Measurements from ENCODE around the gene GPM6B. TPM values are rescaled to one million over a fixed set of nuclear protein-coding genes. Genes with fewer than 3 reads are reported as not detected.
"Not testable (repeated sequence)": the region's sequence is repeated elsewhere in the genome, so short reads cannot be mapped to it uniquely, and the experiment has no call there.

The GPM6B gene
- total and polyA plus RNA-seq, 4 donors = 317 to 757 (median 477) TPM

DNA sequence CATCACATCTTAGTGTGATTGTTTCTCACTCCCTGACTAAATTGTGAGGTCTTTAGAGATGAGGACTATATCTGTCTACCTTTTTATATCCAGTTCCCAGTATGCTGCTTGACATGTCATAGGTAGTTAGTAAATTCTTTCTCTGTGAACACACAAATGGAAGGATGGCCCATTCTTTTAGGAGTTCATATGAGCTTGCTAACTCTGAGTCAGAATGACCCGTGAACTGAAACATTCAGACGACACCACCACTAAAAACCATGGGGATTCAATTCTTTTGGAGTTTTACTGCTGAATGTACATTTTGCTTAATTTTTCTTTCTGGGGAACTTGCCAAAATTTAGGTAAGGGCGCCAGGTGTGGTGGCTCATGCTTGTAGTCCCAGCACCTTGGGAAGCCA is 68.4 kb downstream of the GPM6B start:
- H3K27me3 ChIP-seq (ENCODE audit: control insufficient read depth, insufficient read depth, low read length) = peaks cover 4% of the 10 kb centered on the region
- no peak overlapping the region for H3K4me3 ChIP-seq (ENCODE audit: low read depth, low read length)
- 100% methylated on average over 1 of the region's 3 CpGs for WGBS (ENCODE audit: insufficient coverage)
- peaks cover 8% of the 10 kb centered on the region for H3K36me3 ChIP-seq (ENCODE audit: control insufficient read depth, insufficient read depth, low read length)
- no peaks in the 10 kb centered on the region for H3K9me3 ChIP-seq (ENCODE audit: control insufficient read depth, insufficient read depth, low read length)
- no peak for DNase-seq (ENCODE audit: low read depth in 4 of 6, low spot score in 6 of 6)
- no peaks in the 10 kb centered on the region for H3K4me1 ChIP-seq (ENCODE audit: control insufficient read depth, insufficient read depth, low read length)
- H3K27ac ChIP-seq (ENCODE audit: low read depth, low read length) = no peak overlapping the region

DNA sequence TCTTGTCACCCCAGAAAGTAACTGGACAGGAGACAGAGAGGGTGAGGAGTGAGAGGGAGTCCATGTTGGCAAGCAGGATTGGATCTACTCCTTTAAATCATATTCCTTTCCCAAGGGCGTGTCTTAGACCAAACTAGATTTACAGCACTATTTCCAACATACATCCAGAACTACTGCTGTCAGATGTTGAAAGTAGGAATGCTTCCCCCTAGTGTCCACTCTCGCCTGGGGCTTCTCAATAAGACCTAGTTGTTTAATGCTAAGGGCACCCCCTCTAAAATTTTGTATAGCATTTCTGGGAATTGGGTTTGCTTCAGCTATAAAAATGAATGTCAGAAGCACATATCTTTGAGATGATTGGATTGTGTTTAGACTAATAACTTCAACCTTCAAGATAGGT is 69.1 kb downstream of the GPM6B start:
- H3K27ac ChIP-seq (ENCODE audit: low read depth, low read length) = no peak overlapping the region
- 100% methylated on average over 1 of the region's 2 CpGs for WGBS (ENCODE audit: insufficient coverage)
- peak in 1 of 6 donors; percentile 27 for DNase-seq (ENCODE audit: low read depth in 4 of 6, low spot score in 6 of 6)
- no peaks in the 10 kb centered on the region for H3K4me1 ChIP-seq (ENCODE audit: control insufficient read depth, insufficient read depth, low read length)
- no peaks in the 10 kb centered on the region for H3K9me3 ChIP-seq (ENCODE audit: control insufficient read depth, insufficient read depth, low read length)
- no peak overlapping the region for H3K4me3 ChIP-seq (ENCODE audit: low read depth, low read length)
- peaks cover 4% of the 10 kb centered on the region for H3K27me3 ChIP-seq (ENCODE audit: control insufficient read depth, insufficient read depth, low read length)
- H3K36me3 ChIP-seq (ENCODE audit: control insufficient read depth, insufficient read depth, low read length) = peaks cover 8% of the 10 kb centered on the region

DNA sequence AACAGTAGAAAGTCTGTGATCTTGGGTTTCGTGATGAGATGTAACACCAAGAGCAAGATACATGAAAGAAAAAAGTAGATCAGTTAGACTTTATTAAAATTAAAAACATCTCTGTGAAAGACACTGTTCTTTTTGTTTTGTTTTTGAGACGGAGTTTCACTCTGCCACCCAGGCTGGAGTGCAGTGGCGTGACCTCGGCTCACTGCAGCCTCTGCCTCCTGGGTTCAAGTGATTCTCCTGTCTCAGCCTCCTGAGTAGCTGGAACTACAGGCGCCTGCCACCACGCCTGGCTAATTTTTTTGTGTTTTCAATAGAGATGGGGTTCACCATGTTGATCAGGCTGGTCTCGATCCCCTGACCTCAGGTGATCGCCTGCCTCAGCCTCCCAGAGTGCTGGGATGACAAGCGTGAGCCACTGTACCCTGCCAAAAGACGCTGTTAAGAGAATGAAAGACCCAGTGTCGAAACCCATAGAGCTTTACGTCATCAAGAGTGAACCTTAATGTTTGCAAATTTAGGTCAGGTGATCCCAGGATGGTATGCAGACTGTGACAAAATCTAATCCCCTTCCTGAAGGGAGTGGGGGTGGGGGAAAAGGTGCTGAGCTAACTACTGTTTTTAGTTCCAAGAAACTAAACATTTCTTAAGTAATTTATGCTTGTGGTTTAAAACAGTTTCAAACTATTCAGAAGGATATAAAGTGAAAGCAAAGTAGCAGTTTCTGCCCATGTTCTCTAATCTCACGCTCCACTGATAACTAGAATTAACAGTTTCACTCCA is 74.3 kb downstream of the GPM6B start:
- H3K27ac ChIP-seq (ENCODE audit: low read depth, low read length) = no peak overlapping the region
- no peak for DNase-seq (ENCODE audit: low read depth in 4 of 6, low spot score in 6 of 6)
- peaks cover 2% of the 10 kb centered on the region for H3K27me3 ChIP-seq (ENCODE audit: control insufficient read depth, insufficient read depth, low read length)
- H3K4me3 ChIP-seq (ENCODE audit: low read depth, low read length) = no peak overlapping the region
- H3K4me1 ChIP-seq (ENCODE audit: control insufficient read depth, insufficient read depth, low read length) = no peaks in the 10 kb centered on the region
- peaks cover 10% of the 10 kb centered on the region for H3K36me3 ChIP-seq (ENCODE audit: control insufficient read depth, insufficient read depth, low read length)
- WGBS (ENCODE audit: insufficient coverage) = 83% methylated on average over 11 of the region's 13 CpGs
- H3K9me3 ChIP-seq (ENCODE audit: control insufficient read depth, insufficient read depth, low read length) = no peaks in the 10 kb centered on the region

DNA sequence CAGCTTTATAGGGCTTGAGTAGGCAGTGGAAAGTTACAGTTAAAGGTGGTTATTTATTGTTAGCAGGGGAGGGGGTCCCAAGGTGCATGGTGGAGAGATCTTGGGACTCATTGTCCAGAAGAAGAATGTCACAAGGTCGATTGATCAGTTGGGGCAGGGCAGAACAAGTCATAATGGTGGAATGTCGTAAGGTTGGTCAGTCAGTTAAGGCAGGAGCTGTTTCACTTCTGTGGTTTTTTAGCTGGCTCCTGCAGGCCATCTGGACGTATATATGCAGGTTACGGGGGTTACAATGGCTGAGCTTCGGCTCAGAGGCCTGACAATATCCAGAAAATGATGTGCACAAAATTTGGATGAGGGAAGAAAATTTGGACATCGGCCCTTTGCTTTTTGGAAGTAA is 75.2 kb downstream of the GPM6B start:
- peaks cover 8% of the 10 kb centered on the region for H3K36me3 ChIP-seq (ENCODE audit: control insufficient read depth, insufficient read depth, low read length)
- H3K27ac ChIP-seq (ENCODE audit: low read depth, low read length) = no peak overlapping the region
- no peak for DNase-seq (ENCODE audit: low read depth in 4 of 6, low spot score in 6 of 6)
- WGBS (ENCODE audit: insufficient coverage) = 80% methylated on average over 5 of the region's 6 CpGs
- H3K4me3 ChIP-seq (ENCODE audit: low read depth, low read length) = no peak overlapping the region
- no peaks in the 10 kb centered on the region for H3K4me1 ChIP-seq (ENCODE audit: control insufficient read depth, insufficient read depth, low read length)
- H3K9me3 ChIP-seq (ENCODE audit: control insufficient read depth, insufficient read depth, low read length) = no peaks in the 10 kb centered on the region
- H3K27me3 ChIP-seq (ENCODE audit: control insufficient read depth, insufficient read depth, low read length) = peaks cover 2% of the 10 kb centered on the region

DNA sequence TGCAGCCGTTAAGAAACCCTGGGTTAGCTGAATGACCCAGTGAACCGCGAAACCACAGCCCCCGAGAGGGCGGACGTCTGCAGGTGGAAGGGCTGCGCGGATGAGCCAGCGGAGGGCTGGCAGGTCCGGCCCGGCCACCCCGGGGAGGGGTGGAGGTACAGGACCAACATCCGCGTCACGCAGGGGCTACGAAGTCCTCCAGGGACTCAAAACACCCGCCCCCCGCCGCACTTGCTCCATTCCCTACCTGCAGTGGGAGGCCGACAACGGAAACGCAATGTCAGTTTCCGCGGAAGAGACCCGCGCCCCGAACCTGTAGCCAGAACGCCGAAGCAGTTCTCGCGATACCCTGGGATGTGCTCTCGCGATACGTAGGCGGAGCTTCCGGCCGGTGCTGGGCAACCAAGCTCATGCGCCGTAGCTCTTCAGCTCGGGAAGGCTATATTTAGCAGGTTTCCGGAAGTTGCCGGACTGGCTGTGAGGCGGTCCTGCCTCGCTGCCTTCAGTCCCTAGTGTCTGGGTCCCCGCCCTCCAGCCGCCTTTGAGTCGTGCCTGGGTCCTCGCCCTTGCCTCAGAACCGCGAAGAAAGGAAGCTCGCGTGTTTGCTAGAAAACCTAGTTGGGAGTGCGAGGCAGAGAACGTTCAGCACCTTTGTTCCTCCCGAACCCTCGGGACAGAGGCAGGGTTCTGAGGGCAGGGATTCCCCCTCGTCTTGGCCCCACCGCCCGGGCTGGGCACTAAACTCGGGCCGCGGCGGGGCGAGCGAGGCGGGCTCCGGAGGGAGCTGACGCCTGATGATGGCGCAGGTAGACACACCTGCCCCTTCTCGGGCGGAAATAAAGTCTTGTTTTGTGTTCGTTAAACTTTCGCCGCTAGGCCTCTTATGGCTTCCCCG is 82.4 kb downstream of the GPM6B start, which contains the start of the genes OFD1 and TRAPPC2:
OFD1 (plus strand) TSS at position 471 of the 895 bp plus-strand sequence; CDS start at position 795, 324 bp downstream.
TRAPPC2 (minus strand) TSS at position 343 of the 895 bp plus-strand sequence. CDS start 14,657 bp downstream, outside the sequence.
- Histone ChIP-seq H3K27ac (ENCODE audit: low read depth, low read length) (peak within 1 kb of the TSS; percentile 87), H3K4me3 (ENCODE audit: low read depth, low read length) (peak within 1 kb of the TSS; percentile 93), H3K27me3 (ENCODE audit: control insufficient read depth, insufficient read depth, low read length) (peaks cover 7% of the 10 kb centered on the region), H3K36me3 (ENCODE audit: control insufficient read depth, insufficient read depth, low read length) (peaks cover 3% of the 10 kb centered on the region), H3K4me1 (ENCODE audit: control insufficient read depth, insufficient read depth, low read length) (peaks cover 10% of the 10 kb centered on the region), H3K9me3 (ENCODE audit: control insufficient read depth, insufficient read depth, low read length) (no peaks in the 10 kb centered on the region)
- DNase-seq (ENCODE audit: low read depth in 4 of 6, low spot score in 6 of 6) = peak; percentile 73 to 98 (median 92)
- under 1% methylated on average over 75 of the region's 75 CpGs for WGBS (ENCODE audit: insufficient coverage)

DNA sequence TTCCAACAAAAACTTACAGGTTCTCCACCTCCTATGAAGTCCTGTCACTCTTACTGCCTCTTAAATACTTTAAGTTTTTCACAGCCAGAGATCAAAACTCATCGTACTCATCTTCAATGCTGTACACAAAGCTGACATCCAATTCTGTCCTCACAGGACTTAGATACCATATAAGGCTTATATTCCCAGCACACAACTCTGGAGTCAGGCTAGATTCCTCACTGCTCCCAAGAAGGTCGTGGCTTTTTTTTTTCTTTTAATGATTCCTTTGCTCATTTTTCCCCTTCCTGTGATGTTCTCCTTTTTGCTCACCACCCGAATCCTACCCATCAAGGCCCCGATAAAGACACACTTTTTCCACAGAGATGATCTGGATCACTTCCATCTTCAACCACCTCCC is 83.4 kb downstream of the GPM6B start:
- H3K36me3 ChIP-seq (ENCODE audit: control insufficient read depth, insufficient read depth, low read length) = no peaks in the 10 kb centered on the region
- 61% methylated on average over 4 of the region's 4 CpGs for WGBS (ENCODE audit: insufficient coverage)
- no peaks in the 10 kb centered on the region for H3K9me3 ChIP-seq (ENCODE audit: control insufficient read depth, insufficient read depth, low read length)
- H3K27ac ChIP-seq (ENCODE audit: low read depth, low read length) = no peak overlapping the region
- peaks cover 10% of the 10 kb centered on the region for H3K4me1 ChIP-seq (ENCODE audit: control insufficient read depth, insufficient read depth, low read length)
- DNase-seq (ENCODE audit: low read depth in 4 of 6, low spot score in 6 of 6) = no peak
- peak overlapping the region; percentile 93 for H3K4me3 ChIP-seq (ENCODE audit: low read depth, low read length)
- H3K27me3 ChIP-seq (ENCODE audit: control insufficient read depth, insufficient read depth, low read length) = peaks cover 7% of the 10 kb centered on the region

DNA sequence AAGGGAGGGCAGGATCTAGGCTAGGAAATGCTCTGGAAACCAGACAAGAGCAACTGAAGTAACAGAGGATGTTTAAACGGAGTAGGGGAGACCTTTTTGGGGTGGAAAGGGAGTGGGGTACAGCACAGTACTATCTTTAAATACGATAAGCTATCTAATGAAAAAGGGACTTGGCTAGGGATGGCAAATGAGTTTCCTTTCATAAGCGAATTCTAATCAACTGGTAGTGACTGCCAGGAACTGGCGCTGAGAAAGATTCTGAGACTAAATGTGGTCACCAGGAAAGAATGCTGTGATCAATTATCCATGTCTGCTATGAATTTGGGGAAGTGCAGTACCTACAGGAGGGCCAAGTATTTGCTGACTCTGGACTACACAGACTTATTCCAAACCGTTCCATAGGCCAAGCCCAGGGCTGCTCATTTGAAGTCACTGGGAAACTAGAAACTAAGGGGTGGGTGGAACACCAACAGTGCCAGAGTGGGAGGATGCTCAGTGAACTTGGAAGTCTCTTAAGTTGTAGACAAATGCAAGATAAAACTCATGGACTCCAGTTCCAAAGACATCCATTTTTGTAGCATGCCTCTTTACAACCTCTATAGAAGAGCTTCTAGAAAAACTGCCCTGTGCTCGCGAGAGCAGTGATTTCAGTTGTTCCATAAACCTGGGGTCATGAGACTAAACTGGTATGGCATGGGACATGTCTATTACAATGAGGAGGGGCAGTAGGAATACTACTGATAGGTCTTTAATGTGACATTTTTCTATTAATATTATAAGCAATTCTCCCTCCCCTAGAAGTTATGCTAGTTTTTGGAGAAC is 84.4 kb downstream of the GPM6B start:
- H3K36me3 ChIP-seq (ENCODE audit: control insufficient read depth, insufficient read depth, low read length) = no peaks in the 10 kb centered on the region
- no peak for DNase-seq (ENCODE audit: low read depth in 4 of 6, low spot score in 6 of 6)
- peaks cover 7% of the 10 kb centered on the region for H3K27me3 ChIP-seq (ENCODE audit: control insufficient read depth, insufficient read depth, low read length)
- no peak overlapping the region for H3K4me3 ChIP-seq (ENCODE audit: low read depth, low read length)
- H3K4me1 ChIP-seq (ENCODE audit: control insufficient read depth, insufficient read depth, low read length) = peaks cover 10% of the 10 kb centered on the region
- H3K27ac ChIP-seq (ENCODE audit: low read depth, low read length) = no peak overlapping the region
- 100% methylated on average over 2 of the region's 7 CpGs for WGBS (ENCODE audit: insufficient coverage)
- no peaks in the 10 kb centered on the region for H3K9me3 ChIP-seq (ENCODE audit: control insufficient read depth, insufficient read depth, low read length)

DNA sequence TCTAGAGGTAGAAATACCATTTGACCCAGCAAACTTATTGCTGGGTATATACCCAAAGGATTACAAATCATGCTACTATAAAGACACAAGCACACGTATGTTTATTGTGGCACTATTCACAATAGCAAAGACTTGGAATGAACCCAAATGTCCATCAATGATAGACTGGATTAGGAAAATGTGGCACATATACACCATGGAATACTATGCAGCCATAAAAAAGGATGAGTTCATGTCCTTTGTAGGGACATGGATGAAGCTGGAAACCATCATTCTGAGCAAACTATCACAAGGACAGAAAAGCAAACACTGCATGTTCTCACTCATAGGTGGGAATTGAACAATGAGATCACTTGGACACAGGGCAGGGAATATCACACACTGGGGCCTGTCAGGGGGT is 86.4 kb downstream of the GPM6B start:
- not testable (repeated sequence) for H3K27ac ChIP-seq (ENCODE audit: low read depth, low read length); H3K36me3 ChIP-seq (ENCODE audit: control insufficient read depth, insufficient read depth, low read length); H3K27me3 ChIP-seq (ENCODE audit: control insufficient read depth, insufficient read depth, low read length); H3K9me3 ChIP-seq (ENCODE audit: control insufficient read depth, insufficient read depth, low read length); DNase-seq (ENCODE audit: low read depth in 4 of 6, low spot score in 6 of 6); H3K4me3 ChIP-seq (ENCODE audit: low read depth, low read length)
- peaks cover 10% of the 10 kb centered on the region for H3K4me1 ChIP-seq (ENCODE audit: control insufficient read depth, insufficient read depth, low read length)
- WGBS (ENCODE audit: insufficient coverage) = no CpG with 5 or more reads among the region's 1 CpG

DNA sequence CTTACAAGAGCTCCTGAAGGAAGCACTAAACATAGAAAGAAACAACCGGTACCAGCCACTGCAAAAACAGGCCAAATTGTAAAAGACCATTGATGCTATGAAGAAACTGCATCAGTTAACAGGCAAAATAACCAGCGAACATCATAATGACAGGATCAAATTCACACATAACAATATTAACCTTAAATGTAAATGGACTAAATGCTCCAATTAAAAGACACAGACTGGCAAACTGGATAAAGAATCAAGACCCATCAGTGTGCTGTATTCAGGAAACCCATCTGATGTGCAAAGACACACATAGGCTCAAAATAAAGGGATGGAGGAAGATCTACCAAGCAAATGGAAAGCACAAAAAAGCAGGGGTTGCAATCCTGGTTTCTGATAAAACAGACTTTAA is 90.3 kb downstream of the GPM6B start:
- not testable (repeated sequence) for H3K9me3 ChIP-seq (ENCODE audit: control insufficient read depth, insufficient read depth, low read length); H3K27ac ChIP-seq (ENCODE audit: low read depth, low read length); H3K4me1 ChIP-seq (ENCODE audit: control insufficient read depth, insufficient read depth, low read length); DNase-seq (ENCODE audit: low read depth in 4 of 6, low spot score in 6 of 6); H3K4me3 ChIP-seq (ENCODE audit: low read depth, low read length); H3K27me3 ChIP-seq (ENCODE audit: control insufficient read depth, insufficient read depth, low read length); H3K36me3 ChIP-seq (ENCODE audit: control insufficient read depth, insufficient read depth, low read length)
- no CpG with 5 or more reads among the region's 2 CpGs for WGBS (ENCODE audit: insufficient coverage)
